ENCODE results near the gene FGG. TPM values are rescaled to one million over a fixed set of nuclear protein-coding genes. Genes with fewer than 3 reads are reported as not detected.

The FGG gene
- total and polyA plus RNA-seq, 11 donors, result 0.35 to 1.0 (median 0.50) TPM; not detected in 8

GRCh38 chr4:154566639-154567204 lies 45.7 kb downstream of the FGG start:
- H3K27me3 ChIP-seq, result no peaks in the 10 kb centered on the region
- no peak overlapping the region for H3K27ac ChIP-seq
- TF ChIP-seq POLR2A (IDR thresholded peaks at IDR 0.05) (no peak), CTCF (IDR thresholded peaks at IDR 0.05) (no peak)
- 69 to 75% (median 73%) methylated on average over 5 of the region's 5 CpGs for WGBS, 4 donors
- DNase-seq (no peak), ATAC-seq (no peak)
- intact Hi-C loops (cut with DNase I), result loop anchor here in 1 of 10 donors (10.0 kb wide), 1 partner anchor 198 kb away; no protein-coding TSS in a partner anchor
- H3K36me3 ChIP-seq, result no peaks in the 10 kb centered on the region
- H3K9me3 ChIP-seq, result no peaks in the 10 kb centered on the region
- no peak overlapping the region for H3K4me3 ChIP-seq
- H3K4me1 ChIP-seq, result no peaks in the 10 kb centered on the region

DNA sequence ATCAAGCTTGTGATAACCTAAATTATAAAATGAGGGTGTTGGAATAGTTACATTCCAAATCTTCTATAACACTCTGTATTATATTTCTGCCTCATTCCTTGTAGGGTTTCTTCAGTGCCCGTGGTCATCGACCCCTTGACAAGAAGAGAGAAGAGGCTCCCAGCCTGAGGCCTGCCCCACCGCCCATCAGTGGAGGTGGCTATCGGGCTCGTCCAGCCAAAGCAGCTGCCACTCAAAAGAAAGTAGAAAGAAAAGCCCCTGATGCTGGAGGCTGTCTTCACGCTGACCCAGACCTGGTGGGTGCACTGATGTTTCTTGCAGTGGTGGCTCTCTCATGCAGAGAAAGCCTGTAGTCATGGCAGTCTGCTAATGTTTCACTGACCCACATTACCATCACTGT lies 46.8 kb downstream of the FGG start:
- no peaks in the 10 kb centered on the region for H3K4me1 ChIP-seq
- no peaks in the 10 kb centered on the region for H3K36me3 ChIP-seq
- no peak for DNase-seq
- no peaks in the 10 kb centered on the region for H3K9me3 ChIP-seq
- 82 to 85% (median 84%) methylated on average over 6 of the region's 6 CpGs for WGBS, 4 donors
- H3K4me3 ChIP-seq, result no peak overlapping the region
- no peak for TF ChIP-seq CTCF (IDR thresholded peaks at IDR 0.05)
- TF ChIP-seq POLR2A (IDR thresholded peaks at IDR 0.05), result no peak
- no peak for ATAC-seq
- no peak overlapping the region for H3K27ac ChIP-seq
- H3K27me3 ChIP-seq, result no peaks in the 10 kb centered on the region
- intact Hi-C loops (cut with DNase I), result loop anchor here in 1 of 10 donors (10.0 kb wide), 1 partner anchor 199 kb away; no protein-coding TSS in a partner anchor

DNA sequence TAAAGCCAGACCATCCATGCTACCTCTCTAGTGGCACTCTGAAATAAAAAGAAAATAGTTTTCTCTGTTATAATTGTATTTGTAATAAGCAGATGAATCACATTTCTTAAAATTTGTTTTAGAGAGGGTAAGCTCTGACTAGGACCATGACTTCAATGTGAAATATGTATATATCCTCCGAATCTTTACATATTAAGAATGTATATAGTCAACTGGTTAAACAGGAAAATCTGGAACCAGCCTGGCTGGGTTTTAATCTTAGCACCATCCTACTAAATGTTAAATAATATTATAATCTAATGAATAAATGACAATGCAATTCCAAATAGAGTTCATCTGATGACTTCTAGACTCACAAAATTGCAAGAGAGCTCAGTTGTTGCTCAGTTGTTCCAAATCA lies 48.1 kb downstream of the FGG start:
- Histone ChIP-seq H3K9me3 (no peaks in the 10 kb centered on the region), H3K27me3 (no peaks in the 10 kb centered on the region), H3K27ac (no peak overlapping the region), H3K4me3 (no peak overlapping the region), H3K4me1 (no peaks in the 10 kb centered on the region), H3K36me3 (no peaks in the 10 kb centered on the region)
- WGBS, 4 donors, result 90 to 92% (median 91%) methylated on average over 1 of the region's 1 CpG
- TF ChIP-seq CTCF (IDR thresholded peaks at IDR 0.05) (no peak), POLR2A (IDR thresholded peaks at IDR 0.05) (no peak)
- ATAC-seq, result no peak
- no peak for DNase-seq
- intact Hi-C loops (cut with DNase I), result loop anchor here in 1 of 10 donors (10.0 kb wide), 1 partner anchor 200 kb away; no protein-coding TSS in a partner anchor

DNA sequence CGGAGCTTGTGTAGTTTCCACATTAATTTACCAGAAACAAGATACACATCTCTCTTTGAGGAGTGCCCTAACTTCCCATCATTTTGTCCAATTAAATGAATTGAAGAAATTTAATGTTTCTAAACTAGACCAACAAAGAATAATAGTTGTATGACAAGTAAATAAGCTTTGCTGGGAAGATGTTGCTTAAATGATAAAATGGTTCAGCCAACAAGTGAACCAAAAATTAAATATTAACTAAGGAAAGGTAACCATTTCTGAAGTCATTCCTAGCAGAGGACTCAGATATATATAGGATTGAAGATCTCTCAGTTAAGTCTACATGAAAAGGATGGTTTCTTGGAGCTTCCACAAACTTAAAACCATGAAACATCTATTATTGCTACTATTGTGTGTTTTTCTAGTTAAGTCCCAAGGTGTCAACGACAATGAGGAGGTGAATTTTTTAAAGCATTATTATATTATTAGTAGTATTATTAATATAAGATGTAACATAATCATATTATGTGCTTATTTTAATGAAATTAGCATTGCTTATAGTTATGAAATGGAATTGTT lies 49.7 kb downstream of the FGG start, which contains the start of gene FGB:
FGB (plus strand) TSS at position 315 of the 558 bp plus-strand sequence; CDS start at position 323, 8 bp downstream.
- Histone ChIP-seq H3K27ac (no peak within 1 kb of the TSS), H3K4me1 (no peaks in the 10 kb centered on the region), H3K4me3 (no peak within 1 kb of the TSS), H3K27me3 (no peaks in the 10 kb centered on the region), H3K9me3 (no peaks in the 10 kb centered on the region), H3K36me3 (no peaks in the 10 kb centered on the region)
- ATAC-seq, result no peak
- no peak for TF ChIP-seq CTCF (IDR thresholded peaks at IDR 0.05)
- no peak for TF ChIP-seq POLR2A (IDR thresholded peaks at IDR 0.05)
- WGBS, 4 donors, result 63 to 68% (median 67%) methylated on average over 2 of the region's 2 CpGs
- DNase-seq, result no peak
- intact Hi-C loops (cut with DNase I), result loop anchor here in 1 of 10 donors (10.0 kb wide), 1 partner anchor 202 kb away; no protein-coding TSS in a partner anchor

Data from heart left ventricle (tissue), 16 donors.